Osteocyte (in vitro differentiated cells): ENCODE data around the gene ACAA2. TPM values are rescaled to one million over a fixed set of nuclear protein-coding genes. Genes with fewer than 3 reads are reported as not detected.
A peak's percentile ranks its signal among the peaks of the same experiment; 100 is the strongest.

Source experiments
- DNase-seq: peaks from one replicate; pipeline ENCODE4 v3.0.0; 2021; ENCODE audit warnings: mixed read lengths; ENCODE audit not compliant: unreplicated experiment; ENCODE audit errors: extremely low spot score
- H3K27ac Mint-ChIP-seq: one replicate; pipeline ENCODE4 v1.8.0; 2021; ENCODE audit warnings: mild to moderate bottlenecking, mixed read lengths; ENCODE audit not compliant: unreplicated experiment
- H3K27me3 Mint-ChIP-seq: one replicate; pipeline ENCODE4 v1.8.0; 2021; ENCODE audit warnings: mixed read lengths; ENCODE audit not compliant: unreplicated experiment
- H3K36me3 Mint-ChIP-seq: one replicate; pipeline ENCODE4 v1.8.0; 2021; ENCODE audit warnings: mixed read lengths; ENCODE audit not compliant: unreplicated experiment
- H3K4me1 Mint-ChIP-seq: one replicate; pipeline ENCODE4 v1.8.0; 2021; ENCODE audit warnings: mixed read lengths; ENCODE audit not compliant: unreplicated experiment
- H3K4me3 Mint-ChIP-seq: one replicate; pipeline ENCODE4 v1.8.0; 2021; ENCODE audit warnings: mild to moderate bottlenecking, moderate library complexity, mixed read lengths; ENCODE audit not compliant: unreplicated experiment
- H3K9me3 Mint-ChIP-seq: one replicate; pipeline ENCODE4 v1.8.0; 2021; ENCODE audit warnings: mixed read lengths; ENCODE audit not compliant: unreplicated experiment
- CTCF ChIP-seq: fragments of 200-600 bp; sonication (generic); IDR thresholded peaks from 2 replicates; pipeline ENCODE4 v1.5.0; 2021; ENCODE audit warnings: antibody characterized with exemption, mild to moderate bottlenecking, moderate library complexity
- long read RNA-seq: library from polyadenylated mRNA; unstranded; transcript quantifications from one replicate; pipeline ENCODE4 v2.0.0, GENCODE V29; 2021
- total RNA-seq: library from RNA; stranded (reverse); gene quantifications from 2 replicates; pipeline ENCODE4 v1.2.1, GENCODE V29; 2021

ACAA2 gene
- total RNA-seq, result 57.0 and 57.7 TPM in 2 replicates
- long read RNA-seq, transcript ACAA2-205 (10 exons, 1,657 nt), result minor isoform, 24 of 454 reads
- long read RNA-seq, transcript ACAA2-201 (10 exons, 3,350 nt), result major isoform, 357 of 454 reads
- long read RNA-seq, partial matches to known transcripts, result 21 of 454 reads
- long read RNA-seq, other reads (novel, unspliced or antisense), result 52 of 454 reads

- H3K27me3 Mint-ChIP-seq, result no peaks in the 10 kb centered on the region
- peaks cover 20% of the 10 kb centered on the region for H3K36me3 Mint-ChIP-seq
- peaks cover 13% of the 10 kb centered on the region for H3K9me3 Mint-ChIP-seq
- peak within 1 kb of the TSS; percentile 98 for H3K27ac Mint-ChIP-seq
- no peak for TF ChIP-seq CTCF
- H3K4me3 Mint-ChIP-seq, result peak within 1 kb of the TSS; percentile 96
- H3K4me1 Mint-ChIP-seq, result peaks cover 32% of the 10 kb centered on the region
- DNase-seq, result peak; percentile 93
Measured at GRCh38 chr18:49813319-49814146, at the start of gene ACAA2. ACAA2 (minus strand) TSS chr18:49813533; CDS start chr18:49813484, 49 bp downstream.

GRCh38 chr18:49862656-49863385 is 49.5 kb upstream of the ACAA2 start:
- Mint-ChIP-seq H3K9me3 (no peaks in the 10 kb centered on the region), H3K4me1 (no peaks in the 10 kb centered on the region), H3K36me3 (no peaks in the 10 kb centered on the region), H3K27me3 (peaks cover 26% of the 10 kb centered on the region), H3K4me3 (no peak overlapping the region), H3K27ac (no peak overlapping the region)
- DNase-seq, result no peak
- no peak for TF ChIP-seq CTCF

DNA sequence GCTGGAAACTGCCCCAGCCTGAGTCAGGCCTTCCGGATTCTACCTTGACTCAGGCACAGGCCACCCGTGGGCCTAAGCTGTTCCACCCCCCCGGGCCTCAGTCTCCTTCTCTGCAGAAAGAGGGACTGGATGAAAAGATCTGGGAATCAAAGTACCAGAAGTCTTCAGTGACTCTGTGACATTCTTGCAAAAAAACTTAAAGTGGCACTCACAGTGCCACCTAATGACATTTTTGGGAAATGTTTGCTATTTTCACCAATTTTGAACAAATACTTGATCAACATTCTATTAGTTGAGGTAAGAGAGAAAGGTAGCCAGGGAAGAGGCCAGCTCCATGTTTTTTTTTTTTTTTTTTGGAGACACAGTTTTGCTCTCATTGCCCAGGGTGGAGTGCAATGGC is 48.3 kb upstream of the ACAA2 start:
- peak; percentile 59 for TF ChIP-seq CTCF
- no peak overlapping the region for H3K27ac Mint-ChIP-seq
- no peak overlapping the region for H3K4me3 Mint-ChIP-seq
- no peaks in the 10 kb centered on the region for H3K4me1 Mint-ChIP-seq
- H3K36me3 Mint-ChIP-seq, result no peaks in the 10 kb centered on the region
- DNase-seq, result no peak
- peaks cover 18% of the 10 kb centered on the region for H3K27me3 Mint-ChIP-seq
- no peaks in the 10 kb centered on the region for H3K9me3 Mint-ChIP-seq

DNA sequence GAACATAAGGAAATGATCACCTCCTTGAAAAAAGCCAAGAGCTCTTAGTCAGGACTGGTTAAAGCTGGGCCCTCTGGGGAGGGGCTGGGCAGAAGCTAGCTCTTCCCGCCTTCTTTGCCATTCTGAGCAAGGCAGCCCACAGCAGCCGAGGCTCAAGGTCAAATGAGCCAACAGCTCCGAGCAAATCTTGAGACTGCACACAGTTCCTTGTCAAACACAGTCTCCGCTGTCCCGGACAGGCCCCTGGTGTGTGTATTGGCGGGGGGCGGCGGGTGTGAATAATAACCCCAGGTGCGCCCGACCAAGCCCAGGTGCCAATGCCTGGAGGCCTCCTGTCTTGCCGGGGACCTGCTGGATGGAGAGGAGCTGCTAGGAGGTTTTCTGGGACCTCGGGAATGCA is 46.4 kb upstream of the ACAA2 start:
- Mint-ChIP-seq H3K27me3 (peaks cover 12% of the 10 kb centered on the region), H3K9me3 (no peaks in the 10 kb centered on the region), H3K4me1 (no peaks in the 10 kb centered on the region), H3K27ac (no peak overlapping the region), H3K36me3 (no peaks in the 10 kb centered on the region), H3K4me3 (no peak overlapping the region)
- DNase-seq, result no peak
- no peak for TF ChIP-seq CTCF

GRCh38 chr18:49859021-49859359 is 45.7 kb upstream of the ACAA2 start:
- H3K36me3 Mint-ChIP-seq, result no peaks in the 10 kb centered on the region
- DNase-seq, result no peak
- H3K27ac Mint-ChIP-seq, result no peak overlapping the region
- H3K4me1 Mint-ChIP-seq, result no peaks in the 10 kb centered on the region
- TF ChIP-seq CTCF, result peak; percentile 1
- no peak overlapping the region for H3K4me3 Mint-ChIP-seq
- H3K9me3 Mint-ChIP-seq, result no peaks in the 10 kb centered on the region
- H3K27me3 Mint-ChIP-seq, result peaks cover 5% of the 10 kb centered on the region
